Lower leg skin (tissue), 4 donors: ENCODE results near the gene USP38. TPM values are rescaled to one million over a fixed set of nuclear protein-coding genes. Genes with fewer than 3 reads are reported as not detected.

ENCODE experiments used
- DNase-seq, 2 donors: peaks; one replicate each; pipeline ENCODE4 v3.0.0-alpha.2; 2019; ENCODE audit warnings: low spot score in 2 of 2
- H3K4me3 ChIP-seq: fragments of 200-600 bp; sonication (generic); 2 replicates; pipeline ENCODE4 v1.5.1; 2017; ENCODE audit warnings: mild to moderate bottlenecking, low read depth; ENCODE audit not compliant: poor library complexity, severe bottlenecking
- POLR2A ChIP-seq, 2 donors: fragments of 450-650 bp; IDR thresholded peaks; one replicate each; pipeline ENCODE4 v1.6.1; 2016 to 2017; ENCODE audit warnings: antibody characterized with exemption in 2 of 2, mild to moderate bottlenecking in 1 of 2, moderate library complexity in 1 of 2
- WGBS, 2 donors: methylation state at CpG; one replicate each; pipeline ENCODE4 v1.1.5; 2018; 5-methylcytosine and 5-hydroxymethylcytosine counted together
- intact Hi-C: fragments of 100-400 bp; cut with DNase I; formaldehyde crosslinking; loops from one replicate; pipeline ENCODE4 v1.15.0; 2023; ENCODE audit warnings: low total_unique reads
- total RNA-seq, 4 donors: library from RNA; depleted of rRNA; stranded (reverse); fragments of >200 nt; gene quantifications; one replicate each; pipeline ENCODE4 v1.1.0, GENCODE V29; 2016
- TF ChIP-seq, protein P1 (sequence below), 3 donors: fragments of 450-650 bp; IDR thresholded peaks; one replicate each; pipeline ENCODE4 v1.5.1; 2016; ENCODE audit warnings: antibody characterized with exemption in 3 of 3, mild to moderate bottlenecking in 3 of 3, moderate library complexity in 2 of 3

The USP38 gene
- total RNA-seq, 4 donors from 2014 or later: 27.8 to 31.6 (median 30.6) TPM

GRCh38 chr4:143250617-143251016 lies 65.9 kb downstream of the USP38 start:
- TF ChIP-seq, protein P1, sequence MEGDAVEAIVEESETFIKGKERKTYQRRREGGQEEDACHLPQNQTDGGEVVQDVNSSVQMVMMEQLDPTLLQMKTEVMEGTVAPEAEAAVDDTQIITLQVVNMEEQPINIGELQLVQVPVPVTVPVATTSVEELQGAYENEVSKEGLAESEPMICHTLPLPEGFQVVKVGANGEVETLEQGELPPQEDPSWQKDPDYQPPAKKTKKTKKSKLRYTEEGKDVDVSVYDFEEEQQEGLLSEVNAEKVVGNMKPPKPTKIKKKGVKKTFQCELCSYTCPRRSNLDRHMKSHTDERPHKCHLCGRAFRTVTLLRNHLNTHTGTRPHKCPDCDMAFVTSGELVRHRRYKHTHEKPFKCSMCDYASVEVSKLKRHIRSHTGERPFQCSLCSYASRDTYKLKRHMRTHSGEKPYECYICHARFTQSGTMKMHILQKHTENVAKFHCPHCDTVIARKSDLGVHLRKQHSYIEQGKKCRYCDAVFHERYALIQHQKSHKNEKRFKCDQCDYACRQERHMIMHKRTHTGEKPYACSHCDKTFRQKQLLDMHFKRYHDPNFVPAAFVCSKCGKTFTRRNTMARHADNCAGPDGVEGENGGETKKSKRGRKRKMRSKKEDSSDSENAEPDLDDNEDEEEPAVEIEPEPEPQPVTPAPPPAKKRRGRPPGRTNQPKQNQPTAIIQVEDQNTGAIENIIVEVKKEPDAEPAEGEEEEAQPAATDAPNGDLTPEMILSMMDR (IDR thresholded peaks at IDR 0.05): no peak
- TF ChIP-seq POLR2A (IDR thresholded peaks at IDR 0.05): no peak
- intact Hi-C loops: no loop called here
- no peak overlapping the region for H3K4me3 ChIP-seq
- WGBS, 2 donors: 91 to 92% methylated on average over 3 of the region's 3 CpGs
- no peak for DNase-seq

DNA sequence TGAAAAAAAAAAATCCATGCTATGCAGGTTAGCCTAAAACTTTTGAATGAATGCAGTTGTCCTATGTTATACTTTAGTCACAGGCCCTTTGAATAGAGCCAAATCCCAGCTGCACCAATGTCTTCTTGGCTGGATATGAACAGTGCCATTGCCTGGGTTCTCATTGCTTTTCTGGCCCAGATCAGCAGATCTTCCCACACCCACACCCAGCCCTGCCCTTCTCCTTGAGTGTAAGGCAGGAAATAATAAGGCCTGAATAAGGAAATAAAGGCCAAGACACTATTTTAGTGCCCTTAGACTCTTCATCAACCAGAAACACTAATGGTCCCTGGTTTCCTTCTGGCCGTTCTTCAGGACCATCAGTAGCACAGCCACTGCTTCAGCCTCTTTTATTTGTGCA lies 66.6 kb downstream of the USP38 start:
- intact Hi-C loops: no loop called here
- TF ChIP-seq POLR2A (IDR thresholded peaks at IDR 0.05): no peak
- TF ChIP-seq, protein P1 (IDR thresholded peaks at IDR 0.05): no peak
- WGBS, 2 donors: 82 to 94% methylated on average over 1 of the region's 1 CpG

DNA sequence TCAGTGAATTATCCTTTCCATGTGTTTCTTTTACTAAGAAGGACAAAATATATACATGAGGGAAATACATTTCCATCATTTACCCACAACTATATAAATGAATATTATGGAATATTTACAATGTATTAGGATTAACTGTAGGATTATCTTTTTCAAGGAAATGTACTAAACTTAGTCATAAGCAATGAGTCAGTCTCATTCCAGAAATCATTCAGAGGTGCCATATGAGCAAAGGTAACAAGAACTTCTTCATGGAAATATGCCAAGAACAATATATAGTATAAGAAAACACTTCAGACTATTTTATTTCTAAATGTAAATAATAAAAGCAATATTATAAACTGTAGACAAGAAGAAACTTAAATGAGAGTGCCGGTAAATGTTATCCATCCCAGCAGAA lies 67.1 kb downstream of the USP38 start:
- WGBS, 2 donors: 0% methylated on average over 1 of the region's 1 CpG
- DNase-seq: no peak
- no peak for TF ChIP-seq POLR2A (IDR thresholded peaks at IDR 0.05)
- TF ChIP-seq, protein P1 (IDR thresholded peaks at IDR 0.05): no peak
- no peak overlapping the region for H3K4me3 ChIP-seq
- intact Hi-C loops: no loop called here

More for the DNA sequence above, 66.6 kb downstream of the USP38 start:
- DNase-seq: no peak
- no peak overlapping the region for H3K4me3 ChIP-seq

GRCh38 chr4:143252478-143252877 lies 67.8 kb downstream of the USP38 start:
- TF ChIP-seq, protein P1 (IDR thresholded peaks at IDR 0.05): no peak
- no peak for TF ChIP-seq POLR2A (IDR thresholded peaks at IDR 0.05)
- DNase-seq: no peak
- 95 to 98% methylated on average over 3 of the region's 3 CpGs for WGBS, 2 donors
- intact Hi-C loops: no loop called here
- no peak overlapping the region for H3K4me3 ChIP-seq

- DNase-seq: no peak
- WGBS, 2 donors: 48 to 56% methylated on average over 2 of the region's 2 CpGs
Observed at GRCh38 chr4:143253166-143253565, 68.4 kb downstream of the USP38 start.

More at GRCh38 chr4:143253166-143253565, 68.4 kb downstream of the USP38 start:
- TF ChIP-seq, protein P1 (IDR thresholded peaks at IDR 0.05): no peak
- TF ChIP-seq POLR2A (IDR thresholded peaks at IDR 0.05): no peak
- intact Hi-C loops: no loop called here
- no peak overlapping the region for H3K4me3 ChIP-seq
